Aorta (tissue), 5 donors: ENCODE data around the gene RELB. TPM values are rescaled to one million over a fixed set of nuclear protein-coding genes. Genes with fewer than 3 reads are reported as not detected.

Experiments used
- ATAC-seq: fragments of 200-7000 bp; cut with Tn5 transposase; one replicate; pipeline ENCODE4 v1.9.1; 2022; ENCODE audit warnings: moderate library complexity; ENCODE audit not compliant: low FRiP score
- DNase-seq, 2 donors: peaks; one replicate each; pipeline ENCODE4 v3.0.0-alpha.2; 2020
- H3K27ac ChIP-seq, 2 donors: one replicate each; pipeline ENCODE4 v1.5.1; 2013; ENCODE audit warnings: low read length in 2 of 2, mild to moderate bottlenecking in 2 of 2, moderate library complexity in 2 of 2, control low read depth in 1 of 2, inconsistent platforms in 1 of 2, low read depth in 1 of 2
- H3K27me3 ChIP-seq, 2 donors: one replicate each; pipeline ENCODE4 v1.6.1; 2013; ENCODE audit warnings: control low read depth in 1 of 2, low read length in 1 of 2, mild to moderate bottlenecking in 1 of 2, moderate library complexity in 1 of 2; ENCODE audit not compliant: insufficient read depth in 2 of 2, control insufficient read depth in 1 of 2
- H3K36me3 ChIP-seq, 2 donors: one replicate each; pipeline ENCODE4 v1.6.1; 2013; ENCODE audit warnings: control low read depth in 1 of 2, low read length in 1 of 2, mild to moderate bottlenecking in 1 of 2; ENCODE audit not compliant: insufficient read depth in 2 of 2, control insufficient read depth in 1 of 2
- H3K4me1 ChIP-seq, 2 donors: one replicate each; pipeline ENCODE4 v1.6.1; 2013; ENCODE audit warnings: low read length in 2 of 2, control low read depth in 1 of 2, mild to moderate bottlenecking in 1 of 2, moderate library complexity in 1 of 2; ENCODE audit not compliant: insufficient read depth in 2 of 2, control insufficient read depth in 1 of 2
- H3K4me3 ChIP-seq, 2 donors: one replicate each; pipeline ENCODE4 v1.5.1; 2013; ENCODE audit warnings: low read length in 2 of 2, control low read depth in 1 of 2, mild to moderate bottlenecking in 1 of 2
- H3K9me3 ChIP-seq: one replicate; pipeline ENCODE4 v1.6.1; 2013; ENCODE audit warnings: mild to moderate bottlenecking, low read length; ENCODE audit not compliant: control insufficient read depth
- WGBS, 2 donors: extraction: QIAGEN DNeasy Blood & Tissue Kit; methylation state at CpG; one replicate each; pipeline ENCODE4 v1.1.7; 2013; 5-methylcytosine and 5-hydroxymethylcytosine counted together
- intact Hi-C, 2 donors: fragments of 100-400 bp; cut with DNase I; formaldehyde crosslinking; loops; one replicate each; pipeline versions ENCODE4 v1.14.2 to v1.15.0; 2022
- polyA plus RNA-seq, 2 donors: library from polyadenylated mRNA; stranded (reverse); fragments of 200-250 nt; gene quantifications; one replicate each; pipeline ENCODE4 v1.2.3, GENCODE V29; 2013
- total RNA-seq, 2 donors: library from RNA; stranded (reverse); fragmentation: NEBNext Ultra II Directional; extraction: Animal tissue kit (Norgen Biotek cat#: 25700); gene quantifications; one replicate each; pipeline ENCODE4 v1.2.1, GENCODE V29; 2021
- donor health status: healthy with polysubstance abuse.
- donor health status: Bipolar disorder and iron deficiency.
- donor health status: DM: no; HTN: no; CAD: no.
- donor health status: DM: no; HTN: no; CAD: no.
- donor health status: DM: yes; HTN: yes; CAD: no.

RELB gene
- total and polyA plus RNA-seq, 4 donors = 7.0 to 30.0 (median 15.4) TPM

- Histone ChIP-seq H3K36me3 (peaks cover 0 to 24% of the 10 kb centered on the region in 2 donors), H3K4me3 (no peak overlapping the region), H3K9me3 (no peaks in the 10 kb centered on the region), H3K4me1 (no peaks in the 10 kb centered on the region), H3K27me3 (no peaks in the 10 kb centered on the region), H3K27ac (no peak overlapping the region)
- WGBS, 2 donors = 90 to 92% methylated on average over 4 of the region's 4 CpGs
- intact Hi-C loops = no loop called here
- DNase-seq (no peak), ATAC-seq (no peak)
Measured at GRCh38 chr19:44975444-44975843, 25.8 kb upstream of the RELB start.

- intact Hi-C loops = no loop called here
- no peak for ATAC-seq
- no peaks in the 10 kb centered on the region for H3K27me3 ChIP-seq
- DNase-seq = no peak
- no peaks in the 10 kb centered on the region for H3K9me3 ChIP-seq
- WGBS, 2 donors = 84 to 85% methylated on average over 9 of the region's 9 CpGs
- H3K36me3 ChIP-seq = peaks cover 0 to 4% of the 10 kb centered on the region in 2 donors
- H3K27ac ChIP-seq = no peak overlapping the region
- H3K4me3 ChIP-seq = no peak overlapping the region
- H3K4me1 ChIP-seq = no peaks in the 10 kb centered on the region
Measured at GRCh38 chr19:44984005-44984404, 17.3 kb upstream of the RELB start.

GRCh38 chr19:44985445-44985844 lies 15.8 kb upstream of the RELB start:
- H3K36me3 ChIP-seq = peaks cover 0 to 3% of the 10 kb centered on the region in 2 donors
- 78 to 83% methylated on average over 4 of the region's 4 CpGs for WGBS, 2 donors

GRCh38 chr19:44986389-44986788 lies 14.9 kb upstream of the RELB start:
- 88% methylated on average over 7 of the region's 7 CpGs for WGBS, 2 donors
- no peak overlapping the region for H3K4me3 ChIP-seq
- H3K27ac ChIP-seq = no peak overlapping the region
- intact Hi-C loops = no loop called here
- H3K9me3 ChIP-seq = no peaks in the 10 kb centered on the region
- H3K36me3 ChIP-seq = peaks cover 0 to 8% of the 10 kb centered on the region in 2 donors
- H3K4me1 ChIP-seq = no peaks in the 10 kb centered on the region
- ATAC-seq (no peak), DNase-seq (no peak)
- no peaks in the 10 kb centered on the region for H3K27me3 ChIP-seq

More at GRCh38 chr19:44985445-44985844, 15.8 kb upstream of the RELB start:
- ATAC-seq = no peak
- Histone ChIP-seq H3K27ac (no peak overlapping the region), H3K4me3 (no peak overlapping the region), H3K4me1 (no peaks in the 10 kb centered on the region), H3K9me3 (no peaks in the 10 kb centered on the region), H3K27me3 (no peaks in the 10 kb centered on the region)
- intact Hi-C loops = no loop called here
- no peak for DNase-seq

- H3K36me3 ChIP-seq = peaks cover 0 to 8% of the 10 kb centered on the region in 2 donors
Measured at GRCh38 chr19:44987148-44987675, 14.1 kb upstream of the RELB start.

GRCh38 chr19:44988273-44988672 lies 13.0 kb upstream of the RELB start:
- DNase-seq = no peak
- H3K9me3 ChIP-seq = no peaks in the 10 kb centered on the region
- no peaks in the 10 kb centered on the region for H3K4me1 ChIP-seq
- peaks cover 0 to 7% of the 10 kb centered on the region in 2 donors for H3K36me3 ChIP-seq
- H3K4me3 ChIP-seq = no peak overlapping the region
- intact Hi-C loops = no loop called here
- 87 to 89% methylated on average over 7 to 9 of the region's 9 CpGs for WGBS, 2 donors
- no peak overlapping the region for H3K27ac ChIP-seq
- no peaks in the 10 kb centered on the region for H3K27me3 ChIP-seq
- ATAC-seq = no peak

More at GRCh38 chr19:44987148-44987675, 14.1 kb upstream of the RELB start:
- no peak overlapping the region for H3K27ac ChIP-seq
- no peak for DNase-seq
- ATAC-seq = no peak
- H3K27me3 ChIP-seq = no peaks in the 10 kb centered on the region
- no peak overlapping the region for H3K4me3 ChIP-seq
- 80 to 83% methylated on average over 20 of the region's 20 CpGs for WGBS, 2 donors
- intact Hi-C loops = no loop called here
- no peaks in the 10 kb centered on the region for H3K4me1 ChIP-seq
- H3K9me3 ChIP-seq = no peaks in the 10 kb centered on the region

- H3K4me1 ChIP-seq = no peaks in the 10 kb centered on the region
- WGBS, 2 donors = 72 to 74% methylated on average over 15 of the region's 15 CpGs
- no peak for ATAC-seq
- no peaks in the 10 kb centered on the region for H3K27me3 ChIP-seq
- DNase-seq = peak; percentile 78 to 89
- intact Hi-C loops = no loop called here
- no peak overlapping the region for H3K27ac ChIP-seq
- no peak overlapping the region for H3K4me3 ChIP-seq
- peaks cover 0 to 7% of the 10 kb centered on the region in 2 donors for H3K36me3 ChIP-seq
- H3K9me3 ChIP-seq = no peaks in the 10 kb centered on the region
Measured at GRCh38 chr19:44988896-44989556, 12.2 kb upstream of the RELB start.

GRCh38 chr19:44990459-44990858 lies 10.8 kb upstream of the RELB start:
- Histone ChIP-seq H3K9me3 (no peaks in the 10 kb centered on the region), H3K36me3 (peaks cover 0 to 7% of the 10 kb centered on the region in 2 donors), H3K4me3 (no peak overlapping the region), H3K27me3 (no peaks in the 10 kb centered on the region), H3K4me1 (no peaks in the 10 kb centered on the region), H3K27ac (no peak overlapping the region)
- 88 to 89% methylated on average over 14 of the region's 14 CpGs for WGBS, 2 donors
- no peak for ATAC-seq
- DNase-seq = no peak
- intact Hi-C loops = no loop called here

GRCh38 chr19:44990966-44991365 lies 10.3 kb upstream of the RELB start:
- 94% methylated on average over 12 of the region's 12 CpGs for WGBS, 2 donors
- no peak for ATAC-seq
- Histone ChIP-seq H3K4me1 (no peaks in the 10 kb centered on the region), H3K36me3 (peaks cover 0 to 7% of the 10 kb centered on the region in 2 donors), H3K27me3 (no peaks in the 10 kb centered on the region), H3K27ac (no peak overlapping the region), H3K9me3 (no peaks in the 10 kb centered on the region), H3K4me3 (no peak overlapping the region)
- intact Hi-C loops = no loop called here
- DNase-seq = no peak
